ENCODE results near the gene IKZF5. TPM values are rescaled to one million over a fixed set of nuclear protein-coding genes. Genes with fewer than 3 reads are reported as not detected.
A peak's percentile ranks its signal among the peaks of the same experiment; 100 is the strongest.

Gene IKZF5
- polyA plus RNA-seq, 3 donors, result 8.6 to 12.8 (median 9.8) TPM

GRCh38 chr10:122953902-122954730 is 54.5 kb downstream of the IKZF5 start, which contains the start of gene C10orf88:
C10orf88 (minus strand) TSS chr10:122954227; CDS start chr10:122954178, 49 bp downstream.
- peak within 1 kb of the TSS; percentile 46 to 83 (median 64) for H3K27ac Mint-ChIP-seq
- H2AFZ ChIP-seq (ENCODE audit: insufficient read depth, low read depth, low read length, poor library complexity, severe bottlenecking), result peak within 1 kb of the TSS; percentile 98
- H3K27ac ChIP-seq (ENCODE audit: low read depth in 1 of 2, low read length in 2 of 2), result peak within 1 kb of the TSS; percentile 46 to 75
- H3K9me3 ChIP-seq (replicated peaks in 1 of 2; ENCODE audit: control insufficient read depth in 1 of 2, insufficient read depth in 1 of 2, low read length in 2 of 2), result peaks cover 6% of the 10 kb centered on the region in 2 donors
- H3K4me1 Mint-ChIP-seq, result peaks cover 18% of the 10 kb centered on the region
- H3K4me3 Mint-ChIP-seq, result peak within 1 kb of the TSS; percentile 81 to 88
- intact Hi-C loops (cut with micrococcal nuclease), result loop anchor here (2.0 to 5.0 kb wide), 4 partner anchors 27 to 198 kb away; partner anchors contain the start of genes PSTK (in 2 of the 2), ACADSB (in 1 of the 2), BUB3 (in 1 of the 2) and IKZF5 (in 1 of the 2)
- H3K9me3 Mint-ChIP-seq, result peaks cover 4 to 16% (median 10%) of the 10 kb centered on the region in 7 donors
- WGBS (ENCODE audit: insufficient coverage), result 4% methylated on average over 70 of the region's 77 CpGs
- TF ChIP-seq CTCF (IDR thresholded peaks at IDR 0.05), result no peak
- DNase-seq, result peak; percentile 99
- H3K36me3 ChIP-seq (replicated peaks in 1 of 2; ENCODE audit: control insufficient read depth in 1 of 2, insufficient read depth in 2 of 2, low read length in 2 of 2), result peaks cover 4 to 10% of the 10 kb centered on the region in 2 donors
- H3K79me2 ChIP-seq (ENCODE audit: insufficient read depth, low read length), result peaks cover 5% of the 10 kb centered on the region
- no peaks in the 10 kb centered on the region for H4K20me1 ChIP-seq (ENCODE audit: insufficient read depth, low read length)
- peak within 1 kb of the TSS; percentile 52 to 79 (median 69) for H3K4me3 ChIP-seq (replicated peaks in 1 of 3; ENCODE audit: low read depth in 2 of 3, low read length in 3 of 3)
- H3K9ac ChIP-seq (ENCODE audit: insufficient read depth, low read length, poor library complexity, severe bottlenecking), result peak within 1 kb of the TSS; percentile 73
- H3K27me3 Mint-ChIP-seq (ENCODE audit: low read depth in 3 of 3), result peaks cover 9 to 17% (median 15%) of the 10 kb centered on the region in 3 donors
- H3K4me2 ChIP-seq (replicated peaks; ENCODE audit: extremely low read depth, low read length, poor library complexity, severe bottlenecking), result peak within 1 kb of the TSS; percentile 76
- H3K4me1 ChIP-seq (ENCODE audit: control insufficient read depth in 1 of 2, insufficient read depth in 2 of 2, low read length in 2 of 2), result peaks cover 12 to 15% of the 10 kb centered on the region in 2 donors
- peaks cover 12 to 13% of the 10 kb centered on the region in 2 donors for H3K36me3 Mint-ChIP-seq
- peaks cover 2 to 16% of the 10 kb centered on the region in 2 donors for H3K27me3 ChIP-seq (ENCODE audit: control insufficient read depth in 2 of 2, insufficient read depth in 2 of 2, low read length in 2 of 2)

- peaks cover 37 to 40% of the 10 kb centered on the region in 2 donors for H3K36me3 Mint-ChIP-seq
- Histone ChIP-seq H3K36me3 (replicated peaks in 1 of 2; ENCODE audit: control insufficient read depth in 1 of 2, insufficient read depth in 2 of 2, low read length in 2 of 2) (peaks cover 27 to 45% of the 10 kb centered on the region in 2 donors), H4K20me1 (ENCODE audit: insufficient read depth, low read length) (no peaks in the 10 kb centered on the region), H3K4me3 (replicated peaks in 1 of 3; ENCODE audit: low read depth in 2 of 3, low read length in 3 of 3) (no peak overlapping the region), H3K9me3 (replicated peaks in 1 of 2; ENCODE audit: control insufficient read depth in 1 of 2, insufficient read depth in 1 of 2, low read length in 2 of 2) (no peaks in the 10 kb centered on the region), H3K79me2 (ENCODE audit: insufficient read depth, low read length) (peaks cover 5% of the 10 kb centered on the region), H3K9ac (ENCODE audit: insufficient read depth, low read length, poor library complexity, severe bottlenecking) (no peak overlapping the region), H3K27ac (ENCODE audit: low read depth in 1 of 2, low read length in 2 of 2) (no peak overlapping the region), H3K4me2 (replicated peaks; ENCODE audit: extremely low read depth, low read length, poor library complexity, severe bottlenecking) (no peak overlapping the region), H3K4me1 (ENCODE audit: control insufficient read depth in 1 of 2, insufficient read depth in 2 of 2, low read length in 2 of 2) (peaks cover 7 to 12% of the 10 kb centered on the region in 2 donors), H2AFZ (ENCODE audit: insufficient read depth, low read depth, low read length, poor library complexity, severe bottlenecking) (no peak overlapping the region), H3K27me3 (ENCODE audit: control insufficient read depth in 2 of 2, insufficient read depth in 2 of 2, low read length in 2 of 2) (no peaks in the 10 kb centered on the region)
- peaks cover 14% of the 10 kb centered on the region for H3K4me1 Mint-ChIP-seq
- intact Hi-C loops (cut with micrococcal nuclease), result no loop called here
- no peak for DNase-seq
- H3K27me3 Mint-ChIP-seq (ENCODE audit: low read depth in 3 of 3), result peaks cover 0 to 2% (median 0%) of the 10 kb centered on the region in 3 donors
- H3K27ac Mint-ChIP-seq, result no peak overlapping the region
- WGBS (ENCODE audit: insufficient coverage), result no CpG with 5 or more reads among the region's 3 CpGs
- TF ChIP-seq CTCF (IDR thresholded peaks at IDR 0.05), result no peak
- H3K4me3 Mint-ChIP-seq, result no peak overlapping the region
- H3K9me3 Mint-ChIP-seq, result peaks cover 0 to 2% (median 2%) of the 10 kb centered on the region in 7 donors
Measured at GRCh38 chr10:122949296-122949695, 59.3 kb downstream of the IKZF5 start.

Other genes starting within 250 kb of the IKZF5 start
- gene CUZD1, start 162.9 kb downstream of the IKZF5 start, polyA plus RNA-seq, result under 1 TPM in 2 of 3 donors, not detected in 1; 0.14 to 0.29 TPM
- 1 to 10 TPM in 2 of 3 donors, under 1 TPM in 1; 0.64 to 3.3 (median 2.3) TPM for gene FAM24B, start 129.2 kb downstream of the IKZF5 start, polyA plus RNA-seq
- not detected for gene FAM24A, start 98.2 kb downstream of the IKZF5 start, polyA plus RNA-seq
- gene C10orf88, start 54.6 kb downstream of the IKZF5 start, polyA plus RNA-seq, result 1 to 10 TPM; 2.2 to 2.9 (median 2.7) TPM
- gene PSTK, start 28.4 kb downstream of the IKZF5 start, polyA plus RNA-seq, result 1 to 10 TPM; 3.5 to 4.7 (median 4.2) TPM
- gene ACADSB, start 211 bp upstream of the IKZF5 start, polyA plus RNA-seq, result 10 to 100 TPM in 1 of 3 donors, 1 to 10 TPM in 2; 3.9 to 14.7 (median 7.5) TPM
- not detected for gene HMX3, start 127.2 kb upstream of the IKZF5 start, polyA plus RNA-seq
- not detected for gene HMX2, start 139.3 kb upstream of the IKZF5 start, polyA plus RNA-seq
- gene BUB3, start 145.6 kb upstream of the IKZF5 start, polyA plus RNA-seq, result 10 to 100 TPM; 61.2 to 96.4 (median 80.4) TPM